Right atrium auricular region (tissue), 2 donors: ENCODE results near the gene NUS1. TPM values are rescaled to one million over a fixed set of nuclear protein-coding genes. Genes with fewer than 3 reads are reported as not detected.
"Not testable (repeated sequence)": the region's sequence is repeated elsewhere in the genome, so short reads cannot be mapped to it uniquely, and the experiment has no call there.

ENCODE experiments used
- DNase-seq: peaks from one replicate; pipeline ENCODE4 v3.0.0-alpha.2; 2019; ENCODE audit warnings: low spot score
- H3K27ac ChIP-seq, 2 donors: fragments of 200-600 bp; sonication (generic); 1 replicate in 1 of 2; 2 replicates in 1 of 2; pipeline ENCODE4 v1.5.1; 2016 to 2019
- H3K27me3 ChIP-seq, 2 donors: fragments of 200-600 bp; sonication (generic); one replicate each; pipeline versions ENCODE4 v1.5.1 to v1.6.0; 2017 to 2019
- H3K36me3 ChIP-seq: fragments of 200-600 bp; sonication (generic); one replicate; pipeline ENCODE4 v1.5.1; 2016
- H3K4me1 ChIP-seq, 2 donors: fragments of 200-600 bp; sonication (generic); one replicate each; pipeline versions ENCODE4 v1.5.1 to v1.6.0; 2017 to 2019
- H3K4me3 ChIP-seq, 2 donors: fragments of 200-600 bp; sonication (generic); 1 replicate in 1 of 2; 2 replicates in 1 of 2; pipeline ENCODE4 v1.5.1; 2017 to 2019; ENCODE audit warnings: mild to moderate bottlenecking in 1 of 2, moderate library complexity in 1 of 2
- H3K9me3 ChIP-seq, 2 donors: fragments of 200-600 bp; sonication (generic); one replicate each; pipeline ENCODE4 v1.5.1; 2019
- CTCF ChIP-seq, 2 donors: fragments of 200-600 bp; sonication (generic); IDR thresholded peaks; one replicate each; pipeline ENCODE4 v1.5.1; 2019; ENCODE audit warnings: antibody characterized with exemption in 2 of 2
- total RNA-seq, 2 donors: library from RNA; depleted of rRNA; stranded (reverse); fragments of >200 nt; gene quantifications; one replicate each; pipeline ENCODE4 v1.1.0, GENCODE V29; 2016

Gene NUS1
- total RNA-seq, 2 donors from 2014 or later: 10.8 to 15.5 TPM

- no peaks in the 10 kb centered on the region for H3K9me3 ChIP-seq
- no peak overlapping the region for H3K27ac ChIP-seq
- no peaks in the 10 kb centered on the region for H3K4me1 ChIP-seq
- no peak for DNase-seq
- no peaks in the 10 kb centered on the region for H3K27me3 ChIP-seq
- no peaks in the 10 kb centered on the region for H3K36me3 ChIP-seq
- no peak overlapping the region for H3K4me3 ChIP-seq
- TF ChIP-seq CTCF (IDR thresholded peaks at IDR 0.05): no peak
Observed at GRCh38 chr6:117653949-117654348, 21.3 kb upstream of the NUS1 start.

- Histone ChIP-seq H3K9me3 (no peaks in the 10 kb centered on the region), H3K4me1 (no peaks in the 10 kb centered on the region), H3K4me3 (no peak overlapping the region), H3K27ac (no peak overlapping the region), H3K36me3 (no peaks in the 10 kb centered on the region), H3K27me3 (no peaks in the 10 kb centered on the region)
- no peak for TF ChIP-seq CTCF (IDR thresholded peaks at IDR 0.05)
- DNase-seq: no peak
Observed at GRCh38 chr6:117655380-117655779, 19.9 kb upstream of the NUS1 start.

- no peak for TF ChIP-seq CTCF (IDR thresholded peaks at IDR 0.05)
- Histone ChIP-seq H3K9me3 (no peaks in the 10 kb centered on the region), H3K4me1 (no peaks in the 10 kb centered on the region), H3K27me3 (no peaks in the 10 kb centered on the region), H3K27ac (no peak overlapping the region), H3K36me3 (no peaks in the 10 kb centered on the region), H3K4me3 (no peak overlapping the region)
- no peak for DNase-seq
Observed at GRCh38 chr6:117666881-117667280, 8.4 kb upstream of the NUS1 start.

- Histone ChIP-seq H3K4me1 (no peaks in the 10 kb centered on the region), H3K4me3 (no peak overlapping the region), H3K36me3 (no peaks in the 10 kb centered on the region), H3K27ac (no peak overlapping the region), H3K9me3 (no peaks in the 10 kb centered on the region), H3K27me3 (no peaks in the 10 kb centered on the region)
- DNase-seq: no peak
- no peak for TF ChIP-seq CTCF (IDR thresholded peaks at IDR 0.05)
Observed at GRCh38 chr6:117668736-117669135, 6.5 kb upstream of the NUS1 start.

GRCh38 chr6:117674503-117674902 is 766 bp upstream of the NUS1 start:
- H3K4me1 ChIP-seq: peaks cover 0 to 33% of the 10 kb centered on the region in 2 donors
- H3K4me3 ChIP-seq: peak overlapping the region; percentile 71 to 77
- no peak for TF ChIP-seq CTCF (IDR thresholded peaks at IDR 0.05)
- DNase-seq: no peak
- no peaks in the 10 kb centered on the region for H3K36me3 ChIP-seq
- no peaks in the 10 kb centered on the region for H3K27me3 ChIP-seq
- H3K27ac ChIP-seq: peak overlapping the region in 1 of 2 donors; percentile 68
- no peaks in the 10 kb centered on the region for H3K9me3 ChIP-seq

GRCh38 chr6:117675658-117676301 is 511 bp downstream of the NUS1 start:
- H3K27me3 ChIP-seq, DNase-seq, H3K36me3 ChIP-seq, H3K9me3 ChIP-seq: not testable (repeated sequence)
- Histone ChIP-seq H3K4me1 (peaks cover 0 to 38% of the 10 kb centered on the region in 2 donors), H3K27ac (peak overlapping the region; percentile 68 to 81), H3K4me3 (peak overlapping the region; percentile 71 to 77)
